ENCODE measurements around the gene MYMX.

Gene MYMX

GRCh38 chr6:44234101-44235025 is 17.6 kb downstream of the MYMX start:
- DNase-seq = no peak

- no peak for DNase-seq
Observed at GRCh38 chr6:44235269-44235668, 18.5 kb downstream of the MYMX start.

- DNase-seq = no peak
Observed at GRCh38 chr6:44235891-44236516, 19.3 kb downstream of the MYMX start.

- peak; percentile 81 to 83 for DNase-seq
Observed at GRCh38 chr6:44237021-44237812, 20.5 kb downstream of the MYMX start.

GRCh38 chr6:44237813-44238433 is 21.2 kb downstream of the MYMX start:
- DNase-seq = peak; percentile 76 to 84

GRCh38 chr6:44238687-44239350 is 22.1 kb downstream of the MYMX start:
- DNase-seq = no peak

- no peak for DNase-seq
Observed at GRCh38 chr6:44243345-44243744, 26.6 kb downstream of the MYMX start.

GRCh38 chr6:44245391-44245911 is 28.7 kb downstream of the MYMX start:
- DNase-seq = no peak

- DNase-seq = peak; percentile 85 to 89
Observed at GRCh38 chr6:44245912-44246662, 29.4 kb downstream of the MYMX start.

GRCh38 chr6:44246663-44247337 is 30.1 kb downstream of the MYMX start, which contains the start of gene HSP90AB1:
TSS of gene HSP90AB1 (plus strand) at chr6:44247101. CDS start at chr6:44248630, 1,529 bp downstream.
- DNase-seq = peak; percentile 98 to 99

GRCh38 chr6:44247338-44248302 is 30.9 kb downstream of the MYMX start:
- peak; percentile 84 to 90 for DNase-seq

GRCh38 chr6:44248579-44248978 is 31.9 kb downstream of the MYMX start:
- DNase-seq = no peak

- DNase-seq = no peak
Observed at GRCh38 chr6:44249082-44249748, 32.5 kb downstream of the MYMX start.

GRCh38 chr6:44250067-44250717 is 33.5 kb downstream of the MYMX start:
- no peak for DNase-seq

- no peak for DNase-seq
Observed at GRCh38 chr6:44250718-44251123, 34.0 kb downstream of the MYMX start.

GRCh38 chr6:44251576-44252524 is 35.1 kb downstream of the MYMX start:
- DNase-seq = no peak

All from CD4-positive, alpha-beta T cell treated with Interferon alpha-2 for 1 hour (primary cell).